K562 (cell line): ENCODE results near the gene TSC22D1. TPM values are rescaled to one million over a fixed set of nuclear protein-coding genes. Genes with fewer than 3 reads are reported as not detected.

Experiments
- ATAC-seq: fragments of 200-7000 bp; cut with Tn5 transposase; 3 replicates; pipeline ENCODE4 v1.9.1; 2020; ENCODE audit warnings: moderate library complexity
- BruUV-seq: library from RNA; stranded (reverse); fragments of 400-500 nt; replicated peaks from 2 replicates; lab custom pipeline; 2021; lab: Mats Ljungman, UMichigan
- CTCF ChIA-PET: fragments of 300-600 bp; formaldehyde crosslinking; extraction: SDS; loops from one replicate; lab custom pipeline; 2021; ENCODE audit warnings: low intra/inter-chr PET ratio; lab: Yijun Ruan, JAX
- POLR2A ChIA-PET: fragments of 300-600, 350-650 bp; sonication (Branson Sonifier 250); formaldehyde crosslinking; extraction: SDS; loops from one replicate; lab custom pipeline; 2021; ENCODE audit warnings: antibody characterized with exemption, inconsistent platforms; lab: Yijun Ruan, JAX
- DNase-seq, 4 experiments: peaks; one replicate each; pipeline versions ENCODE4 v3.0.0 to v3.0.0-alpha.2; 2011 to 2018; ENCODE audit warnings: low spot score in 3 of 4, mixed read lengths in 3 of 4; ENCODE audit errors: extremely low read depth in 1 of 4
- FAIRE-seq: peaks from 2 replicates; lab custom pipeline; 2011; peaks lifted over from hg19 to GRCh38; lab: Jason Lieb, UNC
- H2AFZ ChIP-seq: 2 replicates; pipeline ENCODE4 v1.6.0; 2011; ENCODE audit warnings: low read depth, low read length, control low read depth, inconsistent platforms
- H3K27ac ChIP-seq: fragments of 200-600 bp; 3 replicates; pipeline ENCODE4 v1.8.0; 2011; ENCODE audit warnings: low read depth, mild to moderate bottlenecking, control low read depth, inconsistent platforms, low read length, moderate library complexity, mixed read lengths; ENCODE audit errors: extremely low read depth
- H3K27me3 ChIP-seq, 2 experiments: fragments of 300-600 bp in 1 of 2; 2 replicates in 1 of 2; 3 replicates in 1 of 2; pipeline versions ENCODE4 v1.6.0 to v1.8.0; 2011; ENCODE audit warnings: inconsistent platforms in 2 of 2, low read length in 2 of 2, mild to moderate bottlenecking in 1 of 2, mixed read lengths in 1 of 2, moderate library complexity in 1 of 2; ENCODE audit not compliant: control insufficient read depth in 2 of 2, insufficient read depth in 2 of 2
- H3K36me3 ChIP-seq: fragments of 300-600 bp; 3 replicates; pipeline ENCODE4 v1.8.0; 2011; ENCODE audit warnings: mild to moderate bottlenecking, low read length, inconsistent platforms; ENCODE audit not compliant: control insufficient read depth, insufficient read depth
- H3K4me1 ChIP-seq, 2 experiments: fragments of 200-600 bp in 1 of 2; replicated peaks in 1 of 2; 2 replicates in 1 of 2; 3 replicates in 1 of 2; pipeline versions ENCODE4 v1.5.1 to v1.8.0; 2011; ENCODE audit warnings: inconsistent platforms in 2 of 2, low read length in 2 of 2, mild to moderate bottlenecking in 1 of 2, mixed read lengths in 1 of 2, moderate library complexity in 1 of 2; ENCODE audit not compliant: control insufficient read depth in 2 of 2, insufficient read depth in 2 of 2
- H3K4me2 ChIP-seq: 2 replicates; pipeline ENCODE4 v1.6.1; 2011; ENCODE audit warnings: low read length, control low read depth, inconsistent platforms, mixed read lengths; ENCODE audit not compliant: insufficient read depth
- H3K4me3 ChIP-seq: fragments of 200-600 bp; sonication (generic), shearing (Covaris generic); 2 replicates; pipeline ENCODE4 v1.5.1; 2016; ENCODE audit warnings: control low read depth, inconsistent platforms
- H3K79me2 ChIP-seq: fragments of 200-600 bp; 3 replicates; pipeline ENCODE4 v1.8.0; 2011; ENCODE audit warnings: low read length, inconsistent platforms; ENCODE audit not compliant: control insufficient read depth, insufficient read depth
- H3K9ac ChIP-seq, 2 experiments: 2 replicates each; pipeline versions ENCODE4 v1.6.0 to v1.6.1; 2011; ENCODE audit warnings: low read depth in 2 of 2, low read length in 2 of 2, control low read depth in 1 of 2, inconsistent platforms in 1 of 2, mild to moderate bottlenecking in 1 of 2, mixed read lengths in 1 of 2; ENCODE audit not compliant: insufficient read depth in 1 of 2
- H3K9me1 ChIP-seq: one replicate; pipeline ENCODE4 v1.6.0; 2011; ENCODE audit warnings: inconsistent platforms, mild to moderate bottlenecking, low read length, moderate library complexity; ENCODE audit not compliant: control insufficient read depth, insufficient read depth
- H3K9me3 ChIP-seq: replicated peaks from 2 replicates; pipeline ENCODE4 v1.5.1; 2011; ENCODE audit warnings: low read depth, low read length, inconsistent platforms; ENCODE audit not compliant: control insufficient read depth, insufficient read depth
- H4K20me1 ChIP-seq: replicated peaks from 2 replicates; pipeline ENCODE4 v1.6.1; 2011; ENCODE audit warnings: low read length, inconsistent platforms, mixed read lengths; ENCODE audit not compliant: control insufficient read depth, insufficient read depth
- SPI1 ChIP-seq: IDR thresholded peaks from 2 replicates; pipeline ENCODE4 v1.6.1; 2011; ENCODE audit warnings: low read depth, low read length, control low read depth, borderline replicate concordance
- THRB ChIP-seq: fragments of 450-650 bp; formaldehyde crosslinking; conservative IDR thresholded peaks from 2 replicates; pipeline ENCODE4 v1.4.0; 2022; ENCODE audit warnings: mild to moderate bottlenecking, missing genetic modification characterization
- WGBS: fragments of 100-300 bp; shearing (Covaris generic); methylation state at CpG from one replicate; pipeline ENCODE4 v1.1.6; 2016; ENCODE audit warnings: low coverage, mixed read lengths; ENCODE audit not compliant: insufficient coverage; ENCODE audit errors: missing lambda C conversion rate; 5-methylcytosine and 5-hydroxymethylcytosine counted together
- in situ Hi-C: fragments of 300-500 bp; cut with MboI; formaldehyde crosslinking; loops from 4 replicates; pipeline ENCODE4 v1.15.0; 2018; ENCODE audit warnings: inconsistent platforms, mixed read lengths
- intact Hi-C: fragments of 100-400 bp; cut with micrococcal nuclease; formaldehyde crosslinking; loops from 2 replicates; pipeline ENCODE4 v1.14.2; 2022
- polyA plus RNA-seq, 8 experiments: library from polyadenylated mRNA; depleted of rRNA in 4 of 8; stranded (reverse) in 5 of 8; unstranded in 3 of 8; fragments of >200 nt; fragmentation: Nextera tagmentation in 2 of 8; fragmentation: Illumina TruSeq in 1 of 8; extraction: Ambion mirVana in 2 of 8; extraction: Trizol in 1 of 8; gene quantifications; 2 replicates each; pipeline versions ENCODE4 v1.2.1 to v1.2.3, GENCODE V29; 2011 to 2014; ENCODE audit warnings: inconsistent platforms in 1 of 8, missing spikeins in 1 of 8
- total RNA-seq, 7 experiments: library from RNA; depleted of rRNA in 6 of 7; stranded (reverse); fragments of >200 nt in 6 of 7; fragmentation: Illumina TruSeq in 2 of 7; extraction: Trizol in 2 of 7; gene quantifications; 2 replicates each; pipeline versions ENCODE4 v1.2.1 to v1.2.3, GENCODE V29; 2011 to 2021; ENCODE audit warnings: low replicate concordance in 1 of 7

Gene TSC22D1
- total and polyA plus RNA-seq, 9 of the 15 experiments (the other 6 are each of a cell fraction or from before 2014, with no cell fraction given) = 2.6 to 19.8 (median 8.4) TPM

- Histone ChIP-seq H3K27me3 (no peaks in the 10 kb centered on the region), H3K27ac (no peak overlapping the region; the same call in 2 of the 3 replicates)
- TF ChIP-seq THRB = no peak
- 0 out of 2 replicates have a peak, but pooled peaks have one; percentile 16 for TF ChIP-seq SPI1
- TF ChIP-seq, all 486 proteins: peak for 1
- Histone ChIP-seq H2AFZ (peak overlapping the region; percentile 69), H3K9me3 (no peaks in the 10 kb centered on the region), H3K9ac (no peak overlapping the region; a peak in 1 of 4 replicates), H3K79me2 (no peaks in the 10 kb centered on the region), H3K4me1 (peaks cover 23 to 42% of the 10 kb centered on the region in 2 experiments; a peak in 4 of 5 replicates), H3K4me2 (0 out of 2 replicates have a peak overlapping the region, but pooled peaks have one; percentile 13), H3K36me3 (no peaks in the 10 kb centered on the region), H3K4me3 (no peak overlapping the region), H3K9me1 (no peaks in the 10 kb centered on the region), H4K20me1 (no peaks in the 10 kb centered on the region)
- intact Hi-C loops (loop anchor here (5.0 kb wide), 1 partner anchor 147 kb away; no protein-coding TSS in a partner anchor), in situ Hi-C loops (no loop called here)
- ChIA-PET CTCF (no interaction called here), POLR2A (interaction anchor here (0.6 kb wide), 1 partner anchor 55 kb away, joined by 3 read pairs; no protein-coding TSS in a partner anchor)
- 50% methylated on average over 4 of the region's 4 CpGs for WGBS
- DNase-seq = no peak
- no TSS peak for BruUV-seq
- FAIRE-seq = no peak
- ATAC-seq = no peak
Observed at GRCh38 chr13:44389060-44389666, 187.0 kb downstream of the TSC22D1 start.
